ENCODE measurements around the gene DRD3. TPM values are rescaled to one million over a fixed set of nuclear protein-coding genes. Genes with fewer than 3 reads are reported as not detected.

The DRD3 gene
- total RNA-seq, 1 donor from 2014 or later = not detected

GRCh38 chr3:114207768-114208167 is 28.9 kb upstream of the DRD3 start:
- H3K9me3 Mint-ChIP-seq = peaks cover 3% of the 10 kb centered on the region
- TF ChIP-seq, protein P1, sequence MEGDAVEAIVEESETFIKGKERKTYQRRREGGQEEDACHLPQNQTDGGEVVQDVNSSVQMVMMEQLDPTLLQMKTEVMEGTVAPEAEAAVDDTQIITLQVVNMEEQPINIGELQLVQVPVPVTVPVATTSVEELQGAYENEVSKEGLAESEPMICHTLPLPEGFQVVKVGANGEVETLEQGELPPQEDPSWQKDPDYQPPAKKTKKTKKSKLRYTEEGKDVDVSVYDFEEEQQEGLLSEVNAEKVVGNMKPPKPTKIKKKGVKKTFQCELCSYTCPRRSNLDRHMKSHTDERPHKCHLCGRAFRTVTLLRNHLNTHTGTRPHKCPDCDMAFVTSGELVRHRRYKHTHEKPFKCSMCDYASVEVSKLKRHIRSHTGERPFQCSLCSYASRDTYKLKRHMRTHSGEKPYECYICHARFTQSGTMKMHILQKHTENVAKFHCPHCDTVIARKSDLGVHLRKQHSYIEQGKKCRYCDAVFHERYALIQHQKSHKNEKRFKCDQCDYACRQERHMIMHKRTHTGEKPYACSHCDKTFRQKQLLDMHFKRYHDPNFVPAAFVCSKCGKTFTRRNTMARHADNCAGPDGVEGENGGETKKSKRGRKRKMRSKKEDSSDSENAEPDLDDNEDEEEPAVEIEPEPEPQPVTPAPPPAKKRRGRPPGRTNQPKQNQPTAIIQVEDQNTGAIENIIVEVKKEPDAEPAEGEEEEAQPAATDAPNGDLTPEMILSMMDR (conservative IDR thresholded peaks at IDR 0.05) = no peak
- no peak overlapping the region for H3K4me3 Mint-ChIP-seq
- no peaks in the 10 kb centered on the region for H3K4me1 Mint-ChIP-seq
- no peak for DNase-seq (ENCODE audit: low read depth, low spot score)
- no peaks in the 10 kb centered on the region for H3K27me3 Mint-ChIP-seq (ENCODE audit: low read depth)
- H3K36me3 Mint-ChIP-seq (ENCODE audit: low read depth) = no peaks in the 10 kb centered on the region
- no peak overlapping the region for H3K27ac Mint-ChIP-seq (ENCODE audit: unreplicated experiment)

- DNase-seq (ENCODE audit: low read depth, low spot score) = no peak
- Mint-ChIP-seq H3K27ac (ENCODE audit: unreplicated experiment) (no peak overlapping the region), H3K9me3 (peaks cover 3% of the 10 kb centered on the region), H3K27me3 (ENCODE audit: low read depth) (no peaks in the 10 kb centered on the region), H3K36me3 (ENCODE audit: low read depth) (no peaks in the 10 kb centered on the region), H3K4me1 (no peaks in the 10 kb centered on the region), H3K4me3 (no peak overlapping the region)
- TF ChIP-seq, protein P1 (conservative IDR thresholded peaks at IDR 0.05) = no peak
Observed at GRCh38 chr3:114206342-114206741, 27.5 kb upstream of the DRD3 start.

DNA sequence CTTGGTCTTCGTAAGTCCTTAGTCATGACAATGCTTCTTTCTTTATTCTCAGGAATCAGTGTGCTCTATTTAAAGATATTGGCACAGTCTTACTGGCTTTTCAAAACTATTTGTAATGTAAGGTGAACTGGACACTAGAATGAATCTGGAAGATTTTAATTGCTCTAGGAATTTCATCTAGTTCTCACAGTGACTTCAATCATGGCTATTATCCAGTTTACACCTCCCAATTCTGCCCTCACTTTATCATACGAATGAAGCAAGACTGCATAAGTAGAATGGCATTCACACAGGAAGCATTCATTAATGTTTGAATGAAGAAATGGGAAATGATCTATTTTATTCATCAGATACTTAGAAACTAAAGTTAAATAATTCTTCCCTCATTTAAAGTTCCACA is 26.7 kb upstream of the DRD3 start:
- no peaks in the 10 kb centered on the region for H3K4me1 Mint-ChIP-seq
- no peak overlapping the region for H3K27ac Mint-ChIP-seq (ENCODE audit: unreplicated experiment)
- no peak overlapping the region for H3K4me3 Mint-ChIP-seq
- H3K27me3 Mint-ChIP-seq (ENCODE audit: low read depth) = no peaks in the 10 kb centered on the region
- no peaks in the 10 kb centered on the region for H3K36me3 Mint-ChIP-seq (ENCODE audit: low read depth)
- peaks cover 3% of the 10 kb centered on the region for H3K9me3 Mint-ChIP-seq
- DNase-seq (ENCODE audit: low read depth, low spot score) = no peak
- TF ChIP-seq, protein P1 (conservative IDR thresholded peaks at IDR 0.05) = no peak

DNA sequence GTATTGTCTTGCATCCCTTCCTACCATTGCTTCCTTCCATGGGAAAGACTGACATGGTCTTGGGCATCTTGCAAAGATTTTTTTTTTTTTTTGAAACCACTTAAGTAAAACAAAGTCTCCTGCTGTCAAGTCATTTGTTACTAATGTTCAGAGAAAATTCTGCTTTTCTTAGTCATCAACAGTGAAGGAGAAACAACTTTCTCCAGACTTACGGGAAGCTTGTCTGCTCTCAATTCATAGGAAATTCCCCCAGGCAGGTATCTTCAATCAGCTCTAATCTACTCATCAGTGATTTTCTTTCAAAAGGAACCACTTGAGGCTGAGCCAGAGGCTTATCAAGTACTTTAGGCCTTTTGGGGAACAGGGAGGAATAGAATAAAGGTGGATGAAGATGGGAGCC is 15.9 kb upstream of the DRD3 start:
- no peak overlapping the region for H3K27ac Mint-ChIP-seq (ENCODE audit: unreplicated experiment)
- H3K9me3 Mint-ChIP-seq = no peaks in the 10 kb centered on the region
- no peaks in the 10 kb centered on the region for H3K4me1 Mint-ChIP-seq
- H3K36me3 Mint-ChIP-seq (ENCODE audit: low read depth) = no peaks in the 10 kb centered on the region
- no peak overlapping the region for H3K4me3 Mint-ChIP-seq
- TF ChIP-seq, protein P1 (conservative IDR thresholded peaks at IDR 0.05) = no peak
- DNase-seq (ENCODE audit: low read depth, low spot score) = no peak
- no peaks in the 10 kb centered on the region for H3K27me3 Mint-ChIP-seq (ENCODE audit: low read depth)

- no peaks in the 10 kb centered on the region for H3K4me1 Mint-ChIP-seq
- DNase-seq (ENCODE audit: low read depth, low spot score) = no peak
- no peak overlapping the region for H3K27ac Mint-ChIP-seq (ENCODE audit: unreplicated experiment)
- H3K36me3 Mint-ChIP-seq (ENCODE audit: low read depth) = no peaks in the 10 kb centered on the region
- TF ChIP-seq, protein P1 (conservative IDR thresholded peaks at IDR 0.05) = no peak
- peaks cover 5% of the 10 kb centered on the region for H3K27me3 Mint-ChIP-seq (ENCODE audit: low read depth)
- H3K4me3 Mint-ChIP-seq = no peak overlapping the region
- no peaks in the 10 kb centered on the region for H3K9me3 Mint-ChIP-seq
Observed at GRCh38 chr3:114192136-114192535, 13.3 kb upstream of the DRD3 start.

DNA sequence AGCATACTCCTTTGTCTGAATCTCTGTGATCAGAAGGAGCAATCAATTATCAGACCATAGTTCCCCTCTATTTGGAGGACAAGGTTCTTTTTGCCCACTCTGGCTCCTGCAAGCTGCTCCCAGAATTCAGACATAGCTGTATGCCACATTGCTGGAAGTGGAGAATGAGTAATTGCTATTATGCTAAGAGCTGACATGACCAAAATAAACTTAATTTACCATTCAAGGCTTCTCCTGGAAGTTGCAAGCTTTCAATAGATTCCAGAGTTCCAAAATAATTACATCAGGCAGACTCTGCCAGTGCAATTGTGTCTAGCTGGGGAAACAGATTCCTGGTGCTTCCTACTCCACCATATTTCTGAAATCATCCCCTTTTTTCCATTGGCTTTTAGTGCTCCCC is 7.6 kb upstream of the DRD3 start:
- Mint-ChIP-seq H3K27ac (ENCODE audit: unreplicated experiment) (no peak overlapping the region), H3K36me3 (ENCODE audit: low read depth) (no peaks in the 10 kb centered on the region), H3K4me1 (no peaks in the 10 kb centered on the region), H3K4me3 (no peak overlapping the region), H3K27me3 (ENCODE audit: low read depth) (peaks cover 25% of the 10 kb centered on the region), H3K9me3 (peaks cover 8% of the 10 kb centered on the region)
- DNase-seq (ENCODE audit: low read depth, low spot score) = no peak
- TF ChIP-seq, protein P1 (conservative IDR thresholded peaks at IDR 0.05) = no peak

All from neural crest cell (in vitro differentiated cells).